Measurements from ENCODE around the gene ARMC2. TPM values are rescaled to one million over a fixed set of nuclear protein-coding genes. Genes with fewer than 3 reads are reported as not detected.

ARMC2 gene
- total and polyA plus RNA-seq, 2 of the 4 experiments (the other 2 are of a cell fraction): 0.72 to 3.9 TPM

- no peak overlapping the region for H4K5ac ChIP-seq (ENCODE audit: low read depth, low read length)
- no peak overlapping the region for H4K8ac ChIP-seq (ENCODE audit: low read depth in 2 of 2, low read length in 2 of 2)
- CTCF ChIA-PET: no interaction called here
- no peak overlapping the region for H3K4me3 ChIP-seq (ENCODE audit: insufficient read depth, low read depth, low read length)
- in situ Hi-C loops (cut with MboI; ENCODE audit: low sequenced_read_pairs) (no loop called here), dilution Hi-C loops (cut with HindIII; ENCODE audit: low sequenced_read_pairs, unreplicated experiment) (no loop called here), intact Hi-C loops (cut with micrococcal nuclease) (no loop called here)
- no peak overlapping the region for H2AFZ ChIP-seq (replicated peaks; ENCODE audit: low read length, poor library complexity)
- WGBS, 2 experiments (ENCODE audit: extremely low coverage in 2 of 2, insufficient read length in 1 of 2): 100% methylated on average over 2 of the region's 6 CpGs; no CpG with 5 or more reads in 1 of the 2 experiments
- no peak overlapping the region for H3K56ac ChIP-seq (ENCODE audit: extremely low read depth, insufficient read depth, low read length)
- H2BK15ac ChIP-seq (ENCODE audit: low read depth, low read length): no peak overlapping the region
- no peaks in the 10 kb centered on the region for H4K20me1 ChIP-seq (ENCODE audit: insufficient read depth, low read length)
- H2BK20ac ChIP-seq (ENCODE audit: low read depth, low read length): no peak overlapping the region
- ATAC-seq (ENCODE audit: low read depth): no peak
- H3K14ac ChIP-seq (replicated peaks; ENCODE audit: low read depth, low read length): no peak overlapping the region
- H3K27ac ChIP-seq (ENCODE audit: insufficient read depth, low read length): no peak overlapping the region
- H3K9ac ChIP-seq (ENCODE audit: low read depth, low read length): no peak overlapping the region
- H3K4me1 ChIP-seq (ENCODE audit: control insufficient read depth, insufficient read depth, low read length): peaks cover 9% of the 10 kb centered on the region
- H3K9me3 ChIP-seq (ENCODE audit: control insufficient read depth, insufficient read depth, low read length): no peaks in the 10 kb centered on the region
- TF ChIP-seq USF2 (IDR thresholded peaks at IDR 0.05; ENCODE audit: low read depth, low read length) (no peak), CHD1 (IDR thresholded peaks at IDR 0.05; ENCODE audit: low read depth, low read length) (no peak), NFE2L2 (IDR thresholded peaks at IDR 0.05; ENCODE audit: low read depth, low read length) (no peak), ELK1 (IDR thresholded peaks at IDR 0.05; ENCODE audit: borderline replicate concordance, low read depth, low read length) (no peak), RFX5 (IDR thresholded peaks at IDR 0.05; ENCODE audit: low read depth, low read length) (no peak)
- no peak overlapping the region for H2AK5ac ChIP-seq (ENCODE audit: low read depth, low read length)
- POLR2A ChIA-PET (ENCODE audit: unreplicated experiment): no interaction called here
- no peaks in the 10 kb centered on the region for H3K36me3 ChIP-seq (ENCODE audit: control insufficient read depth, insufficient read depth, low read length)
- no peaks in the 10 kb centered on the region; the same call in 1 of the 2 replicates for H3K9me1 ChIP-seq (ENCODE audit: insufficient read depth, low read length)
- no peak overlapping the region for H2BK120ac ChIP-seq (ENCODE audit: low read depth, low read length)
- no peak overlapping the region for H2BK5ac ChIP-seq (ENCODE audit: low read depth, low read length, poor library complexity, severe bottlenecking)
- H3K79me1 ChIP-seq (ENCODE audit: low read depth in 1 of 2, low read length in 2 of 2): no peaks in the 10 kb centered on the region
- no peak overlapping the region for H3K4me2 ChIP-seq (ENCODE audit: low read depth, low read length)
- H3K23ac ChIP-seq (ENCODE audit: low read depth, low read length): no peak overlapping the region; the same call in 1 of the 2 replicates
- H3K27me3 ChIP-seq (ENCODE audit: control insufficient read depth, insufficient read depth, low read length): peaks cover 2% of the 10 kb centered on the region
- DNase-seq: no peak
- H3K18ac ChIP-seq (ENCODE audit: low read depth, low read length): no peak overlapping the region
- H4K91ac ChIP-seq (ENCODE audit: insufficient read depth, low read depth, low read length): no peak overlapping the region
- BruUV-seq (replicated peaks): no TSS peak
- H3K4ac ChIP-seq (ENCODE audit: low read depth, low read length): no peak overlapping the region
- H2AK9ac ChIP-seq (replicated peaks; ENCODE audit: low read depth, low read length, poor library complexity): no peak overlapping the region
Measured at GRCh38 chr6:108804956-108805355, 43.3 kb upstream of the ARMC2 start.
